Measurements from ENCODE around the gene PABPN1L.

The PABPN1L gene

DNA sequence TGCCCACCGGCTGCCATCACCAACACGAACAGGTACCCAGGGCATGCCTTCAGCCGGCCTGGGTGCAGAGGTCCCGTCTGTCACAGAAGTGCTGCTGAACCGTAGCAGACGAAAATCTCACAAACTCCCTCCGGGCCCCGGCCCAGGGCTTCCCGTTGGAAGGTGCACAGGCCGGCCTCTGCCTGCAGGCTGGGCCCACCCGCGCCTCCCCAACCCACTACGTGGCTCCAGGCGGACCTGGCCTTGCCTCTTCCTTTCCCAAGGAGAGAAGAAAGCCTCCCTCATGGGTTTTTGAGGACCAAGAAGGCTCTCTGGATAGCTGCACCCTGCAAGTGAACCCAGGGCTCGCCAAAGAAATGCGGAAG is 45.5 kb upstream of the PABPN1L start:
- Histone ChIP-seq H3K9ac (ENCODE audit: low read length) (no peak overlapping the region), H3K4me1 (ENCODE audit: low read length) (no peaks in the 10 kb centered on the region), H3K36me3 (replicated peaks; ENCODE audit: insufficient read depth, low read length) (no peaks in the 10 kb centered on the region), H3K27ac (ENCODE audit: low read length) (no peak overlapping the region), H3K4me2 (ENCODE audit: low read depth, low read length) (no peak overlapping the region), H3K4me3 (ENCODE audit: low read length) (no peak overlapping the region), H2AFZ (ENCODE audit: low read length) (no peak overlapping the region), H3F3A (ENCODE audit: insufficient read depth, low read length) (no peaks in the 10 kb centered on the region), H3K9me3 (replicated peaks; ENCODE audit: insufficient read depth, low read length) (no peaks in the 10 kb centered on the region), H3K27me3 (replicated peaks; ENCODE audit: insufficient read depth, low read length) (no peaks in the 10 kb centered on the region), H3K9me2 (replicated peaks; ENCODE audit: insufficient read depth, low read length) (no peaks in the 10 kb centered on the region), H4K20me1 (ENCODE audit: insufficient read depth, low read length) (no peaks in the 10 kb centered on the region), H3K79me2 (ENCODE audit: low read length) (peaks cover 78% of the 10 kb centered on the region)
- TF ChIP-seq, protein P1, sequence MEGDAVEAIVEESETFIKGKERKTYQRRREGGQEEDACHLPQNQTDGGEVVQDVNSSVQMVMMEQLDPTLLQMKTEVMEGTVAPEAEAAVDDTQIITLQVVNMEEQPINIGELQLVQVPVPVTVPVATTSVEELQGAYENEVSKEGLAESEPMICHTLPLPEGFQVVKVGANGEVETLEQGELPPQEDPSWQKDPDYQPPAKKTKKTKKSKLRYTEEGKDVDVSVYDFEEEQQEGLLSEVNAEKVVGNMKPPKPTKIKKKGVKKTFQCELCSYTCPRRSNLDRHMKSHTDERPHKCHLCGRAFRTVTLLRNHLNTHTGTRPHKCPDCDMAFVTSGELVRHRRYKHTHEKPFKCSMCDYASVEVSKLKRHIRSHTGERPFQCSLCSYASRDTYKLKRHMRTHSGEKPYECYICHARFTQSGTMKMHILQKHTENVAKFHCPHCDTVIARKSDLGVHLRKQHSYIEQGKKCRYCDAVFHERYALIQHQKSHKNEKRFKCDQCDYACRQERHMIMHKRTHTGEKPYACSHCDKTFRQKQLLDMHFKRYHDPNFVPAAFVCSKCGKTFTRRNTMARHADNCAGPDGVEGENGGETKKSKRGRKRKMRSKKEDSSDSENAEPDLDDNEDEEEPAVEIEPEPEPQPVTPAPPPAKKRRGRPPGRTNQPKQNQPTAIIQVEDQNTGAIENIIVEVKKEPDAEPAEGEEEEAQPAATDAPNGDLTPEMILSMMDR (IDR thresholded peaks at IDR 0.05; ENCODE audit: low read length): no peak
- TF ChIP-seq EZH2 (optimal IDR thresholded peaks at IDR 0.05; ENCODE audit: low read depth, low read length): no peak
- TF ChIP-seq EZH2phosphoT487 (IDR thresholded peaks at IDR 0.05; ENCODE audit: low read length): no peak
- no peak for DNase-seq

DNA sequence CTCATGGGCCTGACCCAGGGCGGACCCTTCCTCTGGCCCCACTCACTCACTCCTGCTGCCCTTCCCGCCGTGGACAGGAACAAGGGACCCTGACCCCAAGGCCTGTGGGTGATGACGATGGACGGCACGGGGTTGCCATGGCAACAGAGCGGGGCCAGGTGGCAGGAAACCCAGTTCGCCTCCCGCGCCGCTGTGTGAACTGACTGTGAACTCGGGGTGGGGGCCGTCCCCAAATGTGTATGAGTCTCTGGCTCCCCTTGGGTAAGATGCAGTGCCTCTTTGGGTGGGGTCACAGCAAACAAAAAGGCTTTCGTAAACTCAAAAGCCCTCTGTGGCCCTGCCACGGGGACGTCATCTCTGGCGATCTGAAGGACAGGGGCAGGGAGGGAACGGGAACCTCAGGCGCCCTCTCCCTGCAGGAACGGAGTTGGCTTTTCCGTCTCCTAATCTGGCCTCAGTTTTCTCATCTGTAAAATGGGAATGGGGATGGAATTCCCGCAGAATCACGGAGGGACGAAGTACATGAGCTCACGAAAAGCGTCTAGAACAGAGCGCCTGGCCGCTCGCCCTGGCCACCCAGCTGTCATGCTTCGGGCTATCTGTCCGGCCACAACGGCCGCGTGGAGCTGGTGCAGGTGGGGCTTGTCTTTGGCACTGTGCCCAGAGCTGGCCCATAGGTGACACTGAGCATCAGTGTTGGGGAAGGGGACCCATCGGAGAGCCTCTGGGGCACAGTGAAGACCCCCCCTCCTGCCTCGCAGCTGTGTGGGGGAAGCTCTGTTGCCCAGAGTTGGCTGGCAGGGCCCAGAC is 44.9 kb upstream of the PABPN1L start:
- H3K27me3 ChIP-seq (replicated peaks; ENCODE audit: insufficient read depth, low read length): no peaks in the 10 kb centered on the region
- no peak overlapping the region for H3K4me2 ChIP-seq (ENCODE audit: low read depth, low read length)
- no peak overlapping the region for H3K27ac ChIP-seq (ENCODE audit: low read length)
- DNase-seq: no peak
- H3K79me2 ChIP-seq (ENCODE audit: low read length): peaks cover 83% of the 10 kb centered on the region
- H3K36me3 ChIP-seq (replicated peaks; ENCODE audit: insufficient read depth, low read length): no peaks in the 10 kb centered on the region
- no peaks in the 10 kb centered on the region for H3K9me2 ChIP-seq (replicated peaks; ENCODE audit: insufficient read depth, low read length)
- H3F3A ChIP-seq (ENCODE audit: insufficient read depth, low read length): no peaks in the 10 kb centered on the region
- H3K4me1 ChIP-seq (ENCODE audit: low read length): no peaks in the 10 kb centered on the region
- no peaks in the 10 kb centered on the region for H4K20me1 ChIP-seq (ENCODE audit: insufficient read depth, low read length)
- no peak overlapping the region for H3K4me3 ChIP-seq (ENCODE audit: low read length)
- no peaks in the 10 kb centered on the region for H3K9me3 ChIP-seq (replicated peaks; ENCODE audit: insufficient read depth, low read length)
- TF ChIP-seq EZH2 (optimal IDR thresholded peaks at IDR 0.05; ENCODE audit: low read depth, low read length) (no peak), EZH2phosphoT487 (IDR thresholded peaks at IDR 0.05; ENCODE audit: low read length) (no peak)
- TF ChIP-seq, protein P1 (IDR thresholded peaks at IDR 0.05; ENCODE audit: low read length): no peak
- H3K9ac ChIP-seq (ENCODE audit: low read length): no peak overlapping the region
- H2AFZ ChIP-seq (ENCODE audit: low read length): no peak overlapping the region

DNA sequence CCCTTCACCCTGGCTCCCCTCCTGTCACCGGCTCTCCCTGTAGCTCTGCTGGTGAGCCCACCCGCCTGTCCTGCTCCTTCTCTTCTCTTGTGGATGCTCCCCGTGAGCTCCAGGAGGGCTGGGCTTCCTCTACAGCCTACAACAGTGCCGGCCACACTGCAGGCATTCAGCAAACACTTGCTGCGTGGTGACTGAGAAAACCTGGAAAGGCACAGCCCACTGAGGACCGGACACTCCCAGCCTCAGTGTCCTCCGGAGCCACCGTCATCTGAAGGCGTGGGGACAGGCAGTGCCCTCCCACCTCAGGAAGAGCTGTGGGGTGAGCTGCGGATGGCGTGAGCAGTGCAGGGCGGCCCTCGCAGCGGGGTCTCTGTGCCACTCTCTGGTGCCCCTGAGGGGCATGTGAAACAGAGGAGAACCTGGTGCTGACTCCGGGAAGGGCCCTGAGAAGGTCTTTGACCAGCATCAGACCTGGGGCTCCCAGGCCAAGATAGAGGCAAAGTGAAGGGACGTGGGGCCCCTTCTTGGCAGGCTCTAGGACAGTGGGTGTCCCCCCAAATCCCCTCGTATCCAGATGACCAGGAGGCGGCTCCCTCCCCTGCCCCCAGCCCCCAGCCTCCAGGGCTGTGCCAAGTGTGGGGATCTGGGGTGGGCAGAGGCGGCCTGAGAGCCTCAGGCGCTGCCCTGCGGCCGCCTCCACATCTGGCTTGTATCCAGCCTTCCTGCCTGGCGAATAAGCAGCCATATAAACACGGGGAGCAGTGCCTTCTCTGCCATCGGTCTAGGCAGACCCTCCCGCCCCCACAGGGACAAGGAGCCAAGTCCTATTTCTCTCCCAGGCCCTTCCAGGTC is 44.0 kb upstream of the PABPN1L start:
- peaks cover 83% of the 10 kb centered on the region for H3K79me2 ChIP-seq (ENCODE audit: low read length)
- no peak for DNase-seq
- no peaks in the 10 kb centered on the region for H3F3A ChIP-seq (ENCODE audit: insufficient read depth, low read length)
- no peak overlapping the region for H3K4me2 ChIP-seq (ENCODE audit: low read depth, low read length)
- H3K4me3 ChIP-seq (ENCODE audit: low read length): no peak overlapping the region
- H2AFZ ChIP-seq (ENCODE audit: low read length): no peak overlapping the region
- H3K36me3 ChIP-seq (replicated peaks; ENCODE audit: insufficient read depth, low read length): no peaks in the 10 kb centered on the region
- no peak overlapping the region for H3K27ac ChIP-seq (ENCODE audit: low read length)
- TF ChIP-seq EZH2 (optimal IDR thresholded peaks at IDR 0.05; ENCODE audit: low read depth, low read length) (no peak), EZH2phosphoT487 (IDR thresholded peaks at IDR 0.05; ENCODE audit: low read length) (no peak)
- TF ChIP-seq, protein P1 (IDR thresholded peaks at IDR 0.05; ENCODE audit: low read length): no peak
- no peaks in the 10 kb centered on the region for H3K9me3 ChIP-seq (replicated peaks; ENCODE audit: insufficient read depth, low read length)
- H3K4me1 ChIP-seq (ENCODE audit: low read length): no peaks in the 10 kb centered on the region
- no peak overlapping the region for H3K9ac ChIP-seq (ENCODE audit: low read length)
- H3K9me2 ChIP-seq (replicated peaks; ENCODE audit: insufficient read depth, low read length): no peaks in the 10 kb centered on the region
- H4K20me1 ChIP-seq (ENCODE audit: insufficient read depth, low read length): no peaks in the 10 kb centered on the region
- H3K27me3 ChIP-seq (replicated peaks; ENCODE audit: insufficient read depth, low read length): no peaks in the 10 kb centered on the region

All from MM.1S (cell line).